Measurements from ENCODE around the gene HELLS. TPM values are rescaled to one million over a fixed set of nuclear protein-coding genes. Genes with fewer than 3 reads are reported as not detected.
"Not testable (repeated sequence)": the region's sequence is repeated elsewhere in the genome, so short reads cannot be mapped to it uniquely, and the experiment has no call there.

HELLS gene
- total and polyA plus RNA-seq, 2 of the 4 experiments (the other 2 are of a cell fraction): 15.9 to 29.8 TPM

GRCh38 chr10:94638097-94638496 lies 92.5 kb downstream of the HELLS start:
- H2AK9ac ChIP-seq (replicated peaks; ENCODE audit: low read depth, low read length, poor library complexity); H3K9me3 ChIP-seq (ENCODE audit: control insufficient read depth, insufficient read depth, low read length); H3K4me2 ChIP-seq (ENCODE audit: low read depth, low read length); H3K18ac ChIP-seq (ENCODE audit: low read depth, low read length); H2BK15ac ChIP-seq (ENCODE audit: low read depth, low read length); H3K14ac ChIP-seq (replicated peaks; ENCODE audit: low read depth, low read length); dilution Hi-C loops (cut with HindIII; ENCODE audit: low sequenced_read_pairs, unreplicated experiment); H3K27ac ChIP-seq (ENCODE audit: insufficient read depth, low read length); H4K8ac ChIP-seq (ENCODE audit: low read depth in 2 of 2, low read length in 2 of 2); H4K5ac ChIP-seq (ENCODE audit: low read depth, low read length); H3K4ac ChIP-seq (ENCODE audit: low read depth, low read length); H4K91ac ChIP-seq (ENCODE audit: insufficient read depth, low read depth, low read length); DNase-seq; CTCF ChIA-PET; POLR2A ChIA-PET (ENCODE audit: unreplicated experiment); H4K20me1 ChIP-seq (ENCODE audit: insufficient read depth, low read length); H3K4me1 ChIP-seq (ENCODE audit: control insufficient read depth, insufficient read depth, low read length); H3K27me3 ChIP-seq (ENCODE audit: control insufficient read depth, insufficient read depth, low read length); H3K36me3 ChIP-seq (ENCODE audit: control insufficient read depth, insufficient read depth, low read length); ATAC-seq (ENCODE audit: low read depth); H3K9ac ChIP-seq (ENCODE audit: low read depth, low read length); H3K9me1 ChIP-seq (ENCODE audit: insufficient read depth, low read length); H2AK5ac ChIP-seq (ENCODE audit: low read depth, low read length); H2BK5ac ChIP-seq (ENCODE audit: low read depth, low read length, poor library complexity, severe bottlenecking); BruUV-seq (replicated peaks); H2BK120ac ChIP-seq (ENCODE audit: low read depth, low read length); H3K79me1 ChIP-seq (ENCODE audit: low read depth in 1 of 2, low read length in 2 of 2); H2BK20ac ChIP-seq (ENCODE audit: low read depth, low read length); H2AFZ ChIP-seq (replicated peaks; ENCODE audit: low read length, poor library complexity); H3K56ac ChIP-seq (ENCODE audit: extremely low read depth, insufficient read depth, low read length); H3K23ac ChIP-seq (ENCODE audit: low read depth, low read length); H3K4me3 ChIP-seq (ENCODE audit: insufficient read depth, low read depth, low read length): not testable (repeated sequence)
- intact Hi-C loops (cut with micrococcal nuclease): loop anchor here (10.0 kb wide), 1 partner anchor 727 kb away; no protein-coding TSS in a partner anchor
- in situ Hi-C loops (cut with MboI; ENCODE audit: low sequenced_read_pairs): loop anchor here (10.0 kb wide), 1 partner anchor 957 kb away; no protein-coding TSS in a partner anchor
- 88% methylated on average over 3 of the region's 4 CpGs; no CpG with 5 or more reads in 1 of the 2 experiments for WGBS, 2 experiments (ENCODE audit: extremely low coverage in 2 of 2, insufficient read length in 1 of 2)

Measured in IMR-90 (cell line).